GM12878 (cell line): ENCODE data around the gene PDXDC1.

Experiments used
- ATF7 ChIP-seq: fragments of 450-650 bp; IDR thresholded peaks from 2 replicates; pipeline ENCODE4 v1.6.1; 2016; ENCODE audit warnings: low read depth, mild to moderate bottlenecking
- CHD4 ChIP-seq: fragments of 200-600 bp; sonication (generic); IDR thresholded peaks from 2 replicates; pipeline ENCODE4 v1.6.1; 2016; ENCODE audit warnings: mild to moderate bottlenecking
- HCFC1 ChIP-seq: fragments of 150-350 bp; IDR thresholded peaks from 2 replicates; pipeline ENCODE4 v1.6.1; 2014; ENCODE audit warnings: low read length
- MTA3 ChIP-seq: IDR thresholded peaks from 2 replicates; pipeline ENCODE4 v1.6.1; 2012; ENCODE audit warnings: low read length, inconsistent platforms, borderline replicate concordance
- POLR2AphosphoS5 ChIP-seq: IDR thresholded peaks from 2 replicates; pipeline ENCODE4 v1.6.1; 2011; ENCODE audit warnings: mild to moderate bottlenecking, low read length, inconsistent platforms
- RELA ChIP-seq: fragments of 450-650 bp; IDR thresholded peaks from 2 replicates; pipeline ENCODE4 v1.8.0; 2014; ENCODE audit warnings: borderline replicate concordance; ENCODE audit not compliant: partially characterized antibody
- RFX5 ChIP-seq: IDR thresholded peaks from 2 replicates; pipeline ENCODE4 v1.6.1; 2011; ENCODE audit warnings: low read depth, low read length, improper control_type of control experiment
- SMC3 ChIP-seq: IDR thresholded peaks from 2 replicates; pipeline ENCODE4 v1.6.1; 2011; ENCODE audit warnings: low read length, improper control_type of control experiment, borderline replicate concordance
- TF ChIP-seq, protein P1 (sequence below): fragments of 450-650 bp; IDR thresholded peaks from 2 replicates; pipeline ENCODE4 v1.6.1; 2017; ENCODE audit warnings: mild to moderate bottlenecking
- TF ChIP-seq, protein P2 (sequence below), 3 experiments: IDR thresholded peaks in 2 of 3; conservative IDR thresholded peaks in 1 of 3; 2 replicates each; pipeline ENCODE4 v1.5.1; 2011; ENCODE audit warnings: low read depth in 3 of 3, low read length in 3 of 3, mild to moderate bottlenecking in 3 of 3, control low read depth in 2 of 3, moderate library complexity in 2 of 3, inconsistent platforms in 1 of 3, mixed read lengths in 1 of 3; ENCODE audit not compliant: control insufficient read depth in 2 of 3, insufficient read depth in 1 of 3; ENCODE audit errors: extremely low read depth in 1 of 3

DNA sequence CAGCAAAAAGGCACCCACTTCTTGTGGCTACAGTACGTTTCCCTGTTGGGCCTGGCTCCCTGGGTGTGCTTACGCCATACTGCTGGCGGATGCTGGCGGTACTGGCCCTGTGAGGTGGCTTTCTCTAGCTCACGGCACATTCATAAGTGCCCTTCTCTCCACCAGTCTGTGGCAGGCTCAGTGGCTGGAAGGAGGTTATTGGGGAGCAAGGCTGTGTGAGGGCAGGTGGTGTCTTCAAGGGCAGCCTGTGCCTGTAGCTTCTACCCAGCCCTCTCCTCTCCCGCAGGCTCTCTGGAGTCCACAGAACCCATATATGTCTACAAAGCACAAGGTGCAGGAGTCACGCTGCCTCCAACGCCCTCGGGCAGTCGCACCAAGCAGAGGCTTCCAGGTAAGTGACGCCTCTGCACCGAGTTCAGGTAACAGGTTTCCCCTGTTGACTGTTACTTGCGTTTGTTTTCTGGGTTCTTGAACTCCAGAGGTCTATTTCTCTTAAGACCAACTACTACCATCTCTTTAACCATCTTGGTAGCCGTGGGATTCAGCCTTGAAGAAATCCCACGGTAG lies 60.4 kb downstream of the PDXDC1 start:
- no peak for TF ChIP-seq POLR2AphosphoS5
- no peak for TF ChIP-seq RFX5
- TF ChIP-seq, protein P1, sequence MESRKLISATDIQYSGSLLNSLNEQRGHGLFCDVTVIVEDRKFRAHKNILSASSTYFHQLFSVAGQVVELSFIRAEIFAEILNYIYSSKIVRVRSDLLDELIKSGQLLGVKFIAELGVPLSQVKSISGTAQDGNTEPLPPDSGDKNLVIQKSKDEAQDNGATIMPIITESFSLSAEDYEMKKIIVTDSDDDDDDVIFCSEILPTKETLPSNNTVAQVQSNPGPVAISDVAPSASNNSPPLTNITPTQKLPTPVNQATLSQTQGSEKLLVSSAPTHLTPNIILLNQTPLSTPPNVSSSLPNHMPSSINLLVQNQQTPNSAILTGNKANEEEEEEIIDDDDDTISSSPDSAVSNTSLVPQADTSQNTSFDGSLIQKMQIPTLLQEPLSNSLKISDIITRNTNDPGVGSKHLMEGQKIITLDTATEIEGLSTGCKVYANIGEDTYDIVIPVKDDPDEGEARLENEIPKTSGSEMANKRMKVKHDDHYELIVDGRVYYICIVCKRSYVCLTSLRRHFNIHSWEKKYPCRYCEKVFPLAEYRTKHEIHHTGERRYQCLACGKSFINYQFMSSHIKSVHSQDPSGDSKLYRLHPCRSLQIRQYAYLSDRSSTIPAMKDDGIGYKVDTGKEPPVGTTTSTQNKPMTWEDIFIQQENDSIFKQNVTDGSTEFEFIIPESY = no peak
- no peak for TF ChIP-seq ATF7
- no peak for TF ChIP-seq CHD4
- TF ChIP-seq SMC3 = no peak
- TF ChIP-seq RELA = no peak
- TF ChIP-seq HCFC1 = no peak
- TF ChIP-seq, protein P2, sequence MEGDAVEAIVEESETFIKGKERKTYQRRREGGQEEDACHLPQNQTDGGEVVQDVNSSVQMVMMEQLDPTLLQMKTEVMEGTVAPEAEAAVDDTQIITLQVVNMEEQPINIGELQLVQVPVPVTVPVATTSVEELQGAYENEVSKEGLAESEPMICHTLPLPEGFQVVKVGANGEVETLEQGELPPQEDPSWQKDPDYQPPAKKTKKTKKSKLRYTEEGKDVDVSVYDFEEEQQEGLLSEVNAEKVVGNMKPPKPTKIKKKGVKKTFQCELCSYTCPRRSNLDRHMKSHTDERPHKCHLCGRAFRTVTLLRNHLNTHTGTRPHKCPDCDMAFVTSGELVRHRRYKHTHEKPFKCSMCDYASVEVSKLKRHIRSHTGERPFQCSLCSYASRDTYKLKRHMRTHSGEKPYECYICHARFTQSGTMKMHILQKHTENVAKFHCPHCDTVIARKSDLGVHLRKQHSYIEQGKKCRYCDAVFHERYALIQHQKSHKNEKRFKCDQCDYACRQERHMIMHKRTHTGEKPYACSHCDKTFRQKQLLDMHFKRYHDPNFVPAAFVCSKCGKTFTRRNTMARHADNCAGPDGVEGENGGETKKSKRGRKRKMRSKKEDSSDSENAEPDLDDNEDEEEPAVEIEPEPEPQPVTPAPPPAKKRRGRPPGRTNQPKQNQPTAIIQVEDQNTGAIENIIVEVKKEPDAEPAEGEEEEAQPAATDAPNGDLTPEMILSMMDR (IDR thresholded peaks at IDR 0.05 in 2 of 3, conservative IDR thresholded peaks at IDR 0.05 in 1 of 3; ENCODE audit: control insufficient read depth in 2 of 3, extremely low read depth in 1 of 3, insufficient read depth in 1 of 3, low read depth in 3 of 3, low read length in 3 of 3) = no peak
- no peak for TF ChIP-seq MTA3
